OCI-LY7 (cell line): Measurements from ENCODE around the gene CDKN2C. TPM values are rescaled to one million over a fixed set of nuclear protein-coding genes. Genes with fewer than 3 reads are reported as not detected.

Experiments
- BruUV-seq: library from RNA; stranded (reverse); fragments of 400-500 nt; replicated peaks from 2 replicates; lab custom pipeline; 2021; lab: Mats Ljungman, UMichigan
- CTCF ChIA-PET: fragments of 300-600 bp; sonication (Branson Sonifier 250); formaldehyde crosslinking; loops from one replicate; lab custom pipeline; 2022; ENCODE audit warnings: antibody characterized with exemption; ENCODE audit not compliant: unreplicated experiment; lab: Charles Lee
- POLR2A ChIA-PET: fragments of 300-600 bp; sonication (Branson Sonifier 250); formaldehyde crosslinking; loops from one replicate; lab custom pipeline; 2022; ENCODE audit warnings: antibody characterized with exemption; lab: Charles Lee
- DNase-seq: peaks from one replicate; pipeline ENCODE4 v3.0.0-alpha.2; 2015; ENCODE audit warnings: low spot score
- H2AFZ ChIP-seq: fragments of 200-600 bp; sonication (generic), shearing (Covaris generic); 2 replicates; pipeline ENCODE4 v1.6.1; 2014; ENCODE audit warnings: mild to moderate bottlenecking, antibody characterized with exemption, low read length, moderate library complexity
- H3K27ac ChIP-seq: fragments of 200-600 bp; sonication (generic); 2 replicates; pipeline ENCODE4 v1.5.1; 2014; ENCODE audit warnings: mixed run types, low read depth, mild to moderate bottlenecking, moderate library complexity, low read length, inconsistent platforms; ENCODE audit not compliant: poor library complexity, severe bottlenecking
- H3K36me3 ChIP-seq: fragments of 200-600 bp; sonication (generic); 2 replicates; pipeline ENCODE4 v1.6.1; 2014; ENCODE audit warnings: mild to moderate bottlenecking, antibody characterized with exemption, low read length, moderate library complexity, mixed read lengths; ENCODE audit not compliant: insufficient read depth
- H3K4me1 ChIP-seq: fragments of 200-600 bp; sonication (generic); 2 replicates; pipeline ENCODE4 v1.5.1; 2014; ENCODE audit warnings: mild to moderate bottlenecking, low read length; ENCODE audit not compliant: insufficient read depth, poor library complexity, severe bottlenecking
- H3K4me2 ChIP-seq: fragments of 200-600 bp; sonication (generic); 2 replicates; pipeline ENCODE4 v1.6.1; 2014; ENCODE audit warnings: mild to moderate bottlenecking, low read length
- H3K4me3 ChIP-seq: fragments of 200-600 bp; sonication (generic); 2 replicates; pipeline ENCODE4 v1.5.1; 2014; ENCODE audit warnings: mild to moderate bottlenecking, low read depth, low read length; ENCODE audit not compliant: poor library complexity, severe bottlenecking
- H3K79me2 ChIP-seq: fragments of 200-600 bp; sonication (generic); 2 replicates; pipeline ENCODE4 v1.6.1; 2016; ENCODE audit warnings: low read depth, mild to moderate bottlenecking, low read length, moderate library complexity, mixed read lengths; ENCODE audit not compliant: insufficient read depth
- H3K9me2 ChIP-seq: fragments of 200-600 bp; sonication (generic); 2 replicates; pipeline ENCODE4 v1.6.1; 2016; ENCODE audit warnings: mild to moderate bottlenecking, low read length, mixed read lengths; ENCODE audit not compliant: insufficient read depth
- H3K9me3 ChIP-seq: fragments of 200-600 bp; sonication (generic); 2 replicates; pipeline ENCODE4 v1.6.1; 2014; ENCODE audit warnings: mild to moderate bottlenecking, mixed run types, low read length, mixed read lengths
- H4K20me1 ChIP-seq: fragments of 200-600 bp; sonication (generic); 2 replicates; pipeline ENCODE4 v1.6.1; 2014; ENCODE audit warnings: mild to moderate bottlenecking, antibody characterized with exemption, low read length, moderate library complexity, mixed read lengths; ENCODE audit not compliant: insufficient read depth
- CTCF ChIP-seq: fragments of 200-600 bp; sonication (generic); conservative IDR thresholded peaks from 2 replicates; pipeline ENCODE4 v1.5.1; 2014; ENCODE audit warnings: mild to moderate bottlenecking, antibody characterized with exemption, low read length, moderate library complexity, mixed read lengths
- EZH2phosphoT487 ChIP-seq: fragments of 200-600 bp; sonication (generic); IDR thresholded peaks from 2 replicates; pipeline ENCODE4 v1.6.1; 2018; ENCODE audit warnings: low read depth, borderline replicate concordance, mild to moderate bottlenecking, mixed run types, antibody characterized with exemption, low read length, moderate library complexity, mixed read lengths
- intact Hi-C: fragments of 100-400 bp; cut with micrococcal nuclease; formaldehyde crosslinking; loops from one replicate; pipeline ENCODE4 v1.10.0; 2022; ENCODE audit not compliant: unreplicated experiment
- total RNA-seq, 2 experiments: library from RNA; depleted of rRNA in 1 of 2; stranded (reverse); fragments of >200 nt in 1 of 2; shearing (Covaris generic) in 1 of 2; gene quantifications; 2 replicates each; pipeline ENCODE4 v1.2.3, GENCODE V29; 2014 to 2022

Gene CDKN2C
- total RNA-seq, 2 experiments from 2014 or later = 46.6 to 71.0 TPM

DNA sequence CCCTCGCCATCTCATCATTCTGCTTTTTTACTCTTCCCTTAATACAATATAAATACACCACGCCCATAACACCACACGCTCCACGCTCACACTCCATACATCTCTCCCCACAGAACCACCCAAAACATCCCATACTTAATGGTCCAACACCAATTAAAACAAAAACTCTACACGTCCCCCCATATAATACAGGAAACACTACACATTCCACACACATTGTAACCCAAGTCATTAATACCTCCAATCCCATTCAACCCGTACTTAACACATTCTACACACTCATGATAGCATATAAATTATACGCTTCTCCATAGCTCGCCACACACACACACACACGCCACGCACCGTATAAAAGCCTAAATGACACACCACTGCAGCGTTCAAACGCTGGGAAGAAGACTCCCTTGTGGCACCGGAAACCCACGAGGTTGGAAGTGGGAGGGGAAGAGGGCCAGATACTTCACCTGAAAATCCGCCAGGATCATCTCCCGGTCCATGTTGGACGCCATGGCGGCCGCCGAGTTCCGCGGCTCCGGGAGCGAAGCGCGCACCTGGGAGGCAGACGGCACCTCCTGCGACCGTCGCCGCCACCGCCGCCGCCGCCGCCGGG is 10.6 kb upstream of the CDKN2C start:
- intact Hi-C loops = no loop called here
- peak overlapping the region; percentile 88 for H3K4me3 ChIP-seq
- TF ChIP-seq CTCF (no peak), EZH2phosphoT487 (no peak)
- no peak for DNase-seq
- peaks cover 30% of the 10 kb centered on the region for H3K36me3 ChIP-seq
- peaks cover 12% of the 10 kb centered on the region; the same call in 1 of the 2 replicates for H4K20me1 ChIP-seq
- CTCF ChIA-PET = no interaction called here
- BruUV-seq = no TSS peak
- peak overlapping the region; percentile 70 for H3K27ac ChIP-seq
- peaks cover 52% of the 10 kb centered on the region for H3K79me2 ChIP-seq
- H2AFZ ChIP-seq = peak overlapping the region; percentile 54; the same call in 1 of the 2 replicates
- peak overlapping the region; percentile 91 for H3K4me2 ChIP-seq
- H3K4me1 ChIP-seq = peaks cover 30% of the 10 kb centered on the region
- H3K9me2 ChIP-seq = no peaks in the 10 kb centered on the region
- POLR2A ChIA-PET = interaction anchor here (0.6 to 1.6 kb wide), 6 partner anchors 10 to 469 kb away, joined by 3 to 8 read pairs (median 3); partner anchors contain the start of gene CDKN2C
- H3K9me3 ChIP-seq = no peaks in the 10 kb centered on the region

GRCh38 chr1:50959913-50960844 is 9.9 kb upstream of the CDKN2C start, which contains the start of gene FAF1:
FAF1 (minus strand) TSS chr1:50960267; CDS start chr1:50959811, 456 bp downstream.
- H3K27ac ChIP-seq = peak within 1 kb of the TSS; percentile 70
- intact Hi-C loops = loop anchor here (1.0 to 10.0 kb wide), 2 partner anchors 8 to 915 kb away; partner anchors contain the start of gene NRDC
- H4K20me1 ChIP-seq = peaks cover 9% of the 10 kb centered on the region; the same call in 1 of the 2 replicates
- no peaks in the 10 kb centered on the region for H3K9me2 ChIP-seq
- POLR2A ChIA-PET = interaction anchor here (0.6 to 3.0 kb wide), 13 partner anchors 9 to 93 kb away, joined by 3 to 23 read pairs (median 5); partner anchors contain the start of gene CDKN2C
- H3K4me2 ChIP-seq = peak within 1 kb of the TSS; percentile 95
- H3K79me2 ChIP-seq = peaks cover 44% of the 10 kb centered on the region
- no peaks in the 10 kb centered on the region for H3K9me3 ChIP-seq
- H3K4me3 ChIP-seq = peak within 1 kb of the TSS; percentile 88
- BruUV-seq = TSS peak; percentile 99
- peaks cover 22% of the 10 kb centered on the region for H3K36me3 ChIP-seq
- TF ChIP-seq EZH2phosphoT487 (no peak), CTCF (peak; percentile 46; the same call in 1 of the 2 replicates)
- DNase-seq = peak; percentile 98
- peaks cover 25% of the 10 kb centered on the region for H3K4me1 ChIP-seq
- CTCF ChIA-PET = no interaction called here
- H2AFZ ChIP-seq = peak within 1 kb of the TSS; percentile 69
